NCI-H774 (cell line): ENCODE data around the gene CXCL17.
"Not testable (repeated sequence)": the region's sequence is repeated elsewhere in the genome, so short reads cannot be mapped to it uniquely, and the experiment has no call there.

Source experiments
- DNase-seq: peaks from one replicate; lab custom pipeline; 2025; lab: John Stamatoyannopoulos, UW

The CXCL17 gene, protein sequence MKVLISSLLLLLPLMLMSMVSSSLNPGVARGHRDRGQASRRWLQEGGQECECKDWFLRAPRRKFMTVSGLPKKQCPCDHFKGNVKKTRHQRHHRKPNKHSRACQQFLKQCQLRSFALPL

DNA sequence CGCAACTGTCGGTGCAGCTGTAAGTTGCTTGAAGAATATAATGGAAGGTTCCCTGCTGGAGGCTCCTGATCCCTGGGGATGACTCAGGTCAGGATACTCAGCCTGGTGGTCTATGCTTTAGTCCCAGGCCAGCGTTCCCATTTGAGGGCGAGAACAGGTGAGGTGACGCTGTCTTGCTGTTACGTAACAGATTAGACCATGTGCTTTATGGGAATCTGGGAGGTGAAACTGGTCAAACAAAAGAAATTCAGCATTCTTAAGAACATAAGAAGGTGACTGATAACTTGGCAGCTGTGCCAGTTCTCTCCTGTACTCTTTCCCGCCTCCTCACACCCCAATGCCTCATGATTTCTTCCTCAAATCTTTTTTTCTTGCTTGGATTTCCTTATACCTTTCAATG, at the start of gene CXCL17:
TSS of gene CXCL17 (minus strand) at position 114 of the 400 bp plus-strand sequence. CDS start 114 bp downstream, outside the sequence.
- DNase-seq, result no peak

GRCh38 chr19:42488783-42489521, 46.2 kb upstream of the CXCL17 start:
- DNase-seq, result no peak

DNA sequence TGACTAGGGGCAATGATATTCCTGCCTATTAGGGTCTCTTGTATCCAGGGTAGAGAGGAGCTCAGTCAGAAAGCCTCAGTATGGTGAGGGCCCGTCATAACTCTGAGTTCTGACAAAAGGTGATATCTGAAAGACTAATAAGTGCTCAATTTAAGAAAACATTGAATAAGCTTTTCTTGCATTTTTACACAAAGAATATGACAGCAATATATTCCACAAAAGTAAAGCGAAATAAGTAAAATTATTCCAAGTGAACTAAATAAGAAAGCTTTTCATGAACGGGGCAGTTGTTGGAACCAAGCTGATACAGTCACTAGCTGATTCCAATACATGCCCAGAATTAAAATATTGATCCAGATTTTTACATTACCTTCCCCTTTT, 45.0 kb upstream of the CXCL17 start:
- no peak for DNase-seq

DNA sequence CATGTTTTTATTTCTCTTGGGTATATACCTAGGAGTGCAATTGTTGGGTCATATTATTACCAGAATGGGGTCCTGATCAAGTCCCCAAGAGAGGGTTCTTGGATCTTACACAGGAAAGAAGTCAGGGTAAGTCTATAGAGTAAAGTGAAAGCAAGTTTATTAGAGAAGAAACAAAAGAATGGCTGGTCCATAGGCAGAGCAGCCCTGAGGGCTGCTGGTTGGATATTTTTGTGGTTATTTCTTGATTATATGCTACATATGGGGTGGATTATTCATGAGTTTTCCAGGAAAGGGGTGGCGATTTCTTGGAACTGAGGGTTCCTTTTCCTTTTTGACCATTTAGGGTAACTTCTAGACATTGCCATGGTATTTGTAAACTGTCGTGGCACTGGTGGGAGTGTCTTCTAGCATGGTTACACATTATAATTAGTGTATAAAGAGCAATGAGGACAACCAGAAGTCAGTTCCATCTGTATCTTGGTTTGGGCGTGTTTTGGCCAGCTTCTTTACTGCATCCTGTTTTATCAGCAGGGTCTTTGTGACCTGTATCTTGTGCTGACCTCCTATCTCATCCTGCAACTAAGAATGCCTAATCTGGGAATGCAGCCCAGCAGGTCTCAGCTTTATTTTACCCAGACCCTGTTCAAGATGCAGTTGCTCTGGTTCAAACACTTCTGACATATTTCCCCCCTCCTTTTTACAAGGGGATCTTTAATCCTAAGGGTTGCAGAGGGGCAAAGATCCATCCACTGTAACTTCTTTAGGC, 44.5 kb upstream of the CXCL17 start:
- no peak for DNase-seq

DNA sequence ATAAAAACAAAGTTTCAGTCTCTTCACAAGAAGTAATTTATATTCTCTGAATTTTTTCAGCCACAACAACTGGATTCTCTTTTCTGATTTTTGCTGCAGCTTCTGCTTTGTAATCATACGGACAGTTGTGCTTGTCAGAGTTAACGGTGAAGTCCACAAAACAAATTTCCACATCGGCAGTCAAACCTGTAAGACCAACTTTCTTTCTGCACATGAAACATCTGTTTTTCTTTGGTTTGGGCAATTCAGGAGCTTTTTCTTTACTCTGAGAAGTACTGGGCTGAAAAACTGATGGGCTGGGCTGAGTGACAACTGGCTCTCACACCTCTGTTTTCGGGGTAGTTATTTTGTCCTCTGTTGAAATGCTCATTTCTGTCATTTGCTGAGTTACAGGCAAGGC, 42.3 kb upstream of the CXCL17 start:
- not testable (repeated sequence) for DNase-seq

- no peak for DNase-seq
Observed at GRCh38 chr19:42480335-42481095, 37.8 kb upstream of the CXCL17 start.

DNA sequence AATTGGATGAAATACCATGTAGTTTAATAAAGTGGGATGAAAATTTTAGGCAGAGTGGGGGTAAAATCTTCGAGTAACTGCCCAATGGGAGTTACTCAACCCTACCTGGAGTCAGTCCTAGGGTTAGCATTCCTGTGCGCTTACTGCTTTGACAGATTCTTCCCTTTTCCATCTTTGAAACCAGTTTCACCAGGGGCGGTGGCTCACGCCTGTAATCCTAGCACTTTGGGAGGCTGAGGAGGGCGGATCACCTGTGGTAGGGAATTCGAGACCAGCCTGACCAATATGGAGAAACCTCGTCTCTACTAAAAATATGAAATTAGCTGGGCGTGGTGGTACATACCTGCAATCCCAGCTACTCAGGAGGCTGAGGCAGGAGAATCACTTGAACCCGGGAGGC, 37.0 kb upstream of the CXCL17 start:
- no peak for DNase-seq

DNA sequence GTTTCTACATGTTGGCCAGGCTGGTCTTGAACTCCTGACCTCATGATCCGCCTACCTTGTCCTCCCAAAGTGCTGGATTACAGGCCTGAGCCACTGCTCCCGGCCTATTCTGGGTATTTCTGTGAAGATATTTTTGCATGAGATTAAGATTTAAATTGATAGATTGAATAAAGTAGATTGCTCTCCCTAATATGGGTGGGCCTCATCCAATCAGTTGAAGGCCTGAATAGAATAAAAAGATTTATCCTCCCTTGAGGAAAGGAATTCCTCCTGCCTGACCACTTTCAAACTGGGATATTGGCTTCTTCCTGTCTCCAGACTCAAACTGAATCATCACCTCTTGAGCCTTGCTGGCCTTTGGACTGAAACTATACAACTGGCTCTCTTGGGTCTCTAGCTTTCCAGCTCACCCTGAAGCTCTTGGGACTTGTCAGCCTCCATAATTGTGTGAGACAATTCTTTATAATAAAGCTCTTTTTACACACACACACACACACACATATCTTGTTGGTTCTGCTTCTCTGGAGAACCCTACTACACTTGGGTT, 36.1 kb upstream of the CXCL17 start:
- no peak for DNase-seq

DNA sequence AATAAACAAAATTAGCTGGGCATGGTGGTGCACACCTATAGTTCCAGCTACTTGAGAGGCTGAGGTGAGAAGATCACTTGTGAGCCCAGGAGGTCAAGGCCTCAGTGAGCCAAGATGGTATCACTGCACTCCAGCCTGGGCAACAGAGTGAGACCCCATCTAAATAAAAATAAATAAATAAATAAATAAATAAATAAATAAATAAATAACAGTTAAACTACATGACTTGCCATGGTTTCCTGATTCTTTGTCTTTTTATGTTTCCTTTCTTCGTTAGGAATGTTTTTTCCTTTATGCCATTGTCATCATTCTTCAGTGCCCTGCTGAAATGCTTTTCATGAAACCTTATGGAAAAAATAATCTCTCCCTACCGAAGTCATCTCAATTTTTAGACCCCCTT, 35.2 kb upstream of the CXCL17 start:
- no peak for DNase-seq

GRCh38 chr19:42477117-42477516, 34.4 kb upstream of the CXCL17 start:
- no peak for DNase-seq

- DNase-seq, result no peak
Observed at GRCh38 chr19:42475366-42475765, 32.6 kb upstream of the CXCL17 start.

- DNase-seq, result no peak
Observed at GRCh38 chr19:42474743-42475142, 32.0 kb upstream of the CXCL17 start.

DNA sequence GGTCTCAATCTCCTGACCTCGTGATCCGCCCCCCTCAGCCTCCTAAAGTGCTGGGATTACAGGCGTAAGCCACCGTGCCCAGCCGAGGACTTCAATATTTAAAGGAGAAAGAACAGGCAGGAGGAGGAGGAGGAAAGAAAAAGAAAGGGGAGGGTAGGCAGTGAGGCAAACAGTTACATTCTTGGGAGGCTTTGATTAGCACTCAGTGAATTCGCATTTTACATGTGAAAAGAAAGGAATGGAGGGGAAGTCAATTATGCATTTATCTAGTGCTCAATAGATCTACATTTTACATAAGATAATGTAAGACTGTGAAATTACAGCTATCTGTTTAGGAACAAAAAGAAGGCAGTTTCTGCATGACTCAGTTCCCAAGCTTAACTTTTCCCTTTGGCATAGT, 30.9 kb upstream of the CXCL17 start:
- no peak for DNase-seq

- no peak for DNase-seq
Observed at GRCh38 chr19:42472402-42473147, 29.8 kb upstream of the CXCL17 start.

DNA sequence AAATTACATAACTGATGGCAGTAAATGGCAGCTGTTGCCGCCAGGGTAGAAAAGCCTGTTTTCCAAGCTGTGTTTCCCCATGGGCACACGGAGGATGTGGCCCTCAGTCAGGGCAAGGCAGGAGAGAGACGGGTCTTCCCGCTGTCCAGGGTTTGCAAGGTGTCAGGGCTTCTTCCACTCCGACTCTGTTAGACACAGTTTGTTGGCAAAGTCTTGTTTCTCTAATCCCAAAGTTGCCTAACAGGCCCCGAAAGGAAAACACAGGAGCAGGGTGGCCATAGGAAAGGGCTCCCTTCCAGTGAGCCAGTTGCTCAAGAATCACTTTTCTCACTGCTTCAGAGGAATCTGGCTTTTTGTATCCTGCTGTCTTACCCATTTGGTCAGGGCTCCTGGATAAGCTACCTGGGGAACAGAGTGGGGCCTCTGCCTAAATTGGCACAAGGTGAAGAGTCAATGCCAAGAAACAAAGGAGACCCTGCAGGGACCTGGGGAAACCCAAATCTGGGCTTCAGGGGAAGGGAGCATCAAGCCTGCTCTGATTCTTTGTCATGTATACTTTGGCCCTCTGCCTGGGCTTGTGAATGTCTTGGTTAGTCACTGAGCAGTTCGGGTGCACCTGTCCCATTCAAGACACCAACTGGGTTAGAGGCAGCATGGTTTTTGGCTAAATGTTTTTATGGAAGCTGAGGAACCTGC, 29.0 kb upstream of the CXCL17 start:
- no peak for DNase-seq

DNA sequence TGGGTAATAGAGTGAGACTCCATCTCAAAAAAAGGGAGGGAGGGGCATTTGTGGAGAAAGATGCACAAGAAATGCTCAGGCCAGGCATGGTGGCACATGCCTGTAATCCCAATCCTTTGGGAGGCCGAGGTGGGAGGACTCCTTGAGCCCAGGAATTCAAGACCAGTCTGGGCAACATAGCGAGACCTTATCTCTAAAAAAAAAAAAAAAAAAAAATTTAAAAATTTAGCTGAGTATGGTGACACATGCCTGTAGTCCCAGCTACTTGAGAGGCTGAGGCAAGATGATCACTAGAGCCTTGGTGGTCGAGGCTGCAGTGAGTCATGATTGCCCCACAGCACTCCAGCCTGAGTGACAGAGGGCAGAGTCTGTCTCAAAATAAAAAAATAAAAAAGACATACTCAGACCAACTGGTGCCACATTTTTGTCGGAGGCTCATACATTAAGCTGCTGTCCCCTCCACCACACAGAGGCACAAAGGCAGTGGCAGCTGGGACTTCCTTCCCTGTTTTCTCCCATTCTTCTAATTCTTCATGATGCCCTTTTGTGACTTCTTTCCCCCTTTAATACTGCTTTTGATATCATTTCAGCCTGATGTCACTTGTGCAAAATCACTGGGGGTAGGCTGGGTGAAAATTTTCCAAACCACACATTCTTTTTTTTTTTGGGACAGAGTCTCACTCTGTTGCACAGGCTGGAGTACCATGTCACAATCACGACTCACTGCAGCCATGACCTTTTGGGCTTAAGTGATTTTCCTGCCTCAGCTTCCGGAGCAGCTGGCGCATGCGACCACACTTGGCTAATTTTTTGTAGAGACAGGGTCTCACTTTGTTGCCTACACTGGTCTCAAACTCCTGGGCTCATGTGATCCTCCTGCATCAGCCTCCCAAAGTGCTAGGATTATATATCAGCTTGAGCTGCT, 26.8 kb upstream of the CXCL17 start:
- DNase-seq, result no peak

DNA sequence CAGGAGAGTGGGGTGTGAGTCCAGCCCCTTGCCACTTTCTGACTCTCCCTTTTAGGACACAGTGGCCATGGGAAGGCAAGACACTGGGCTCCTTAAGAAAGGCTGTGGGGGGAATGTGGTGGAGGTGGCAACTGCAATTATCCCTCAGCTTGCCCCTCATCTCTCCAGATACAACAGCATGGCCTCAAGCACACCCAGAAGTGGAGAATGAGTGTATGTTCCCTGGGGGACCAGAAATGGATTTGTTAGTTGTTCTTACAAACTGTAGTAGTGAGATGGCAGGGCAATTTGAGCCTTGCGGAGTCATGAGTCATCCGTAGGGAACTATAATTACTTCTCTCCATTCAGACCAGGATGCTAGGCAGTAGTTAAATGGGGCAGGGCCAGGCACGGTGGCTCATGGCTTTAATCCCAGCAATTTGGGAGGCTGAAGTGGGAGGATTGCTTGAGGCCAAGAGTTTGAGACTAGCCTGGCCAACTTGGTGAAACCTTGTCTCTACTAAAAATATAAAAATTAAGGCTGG, 25.6 kb upstream of the CXCL17 start:
- DNase-seq, result no peak

- no peak for DNase-seq
Observed at GRCh38 chr19:42467183-42467760, 24.5 kb upstream of the CXCL17 start.

DNA sequence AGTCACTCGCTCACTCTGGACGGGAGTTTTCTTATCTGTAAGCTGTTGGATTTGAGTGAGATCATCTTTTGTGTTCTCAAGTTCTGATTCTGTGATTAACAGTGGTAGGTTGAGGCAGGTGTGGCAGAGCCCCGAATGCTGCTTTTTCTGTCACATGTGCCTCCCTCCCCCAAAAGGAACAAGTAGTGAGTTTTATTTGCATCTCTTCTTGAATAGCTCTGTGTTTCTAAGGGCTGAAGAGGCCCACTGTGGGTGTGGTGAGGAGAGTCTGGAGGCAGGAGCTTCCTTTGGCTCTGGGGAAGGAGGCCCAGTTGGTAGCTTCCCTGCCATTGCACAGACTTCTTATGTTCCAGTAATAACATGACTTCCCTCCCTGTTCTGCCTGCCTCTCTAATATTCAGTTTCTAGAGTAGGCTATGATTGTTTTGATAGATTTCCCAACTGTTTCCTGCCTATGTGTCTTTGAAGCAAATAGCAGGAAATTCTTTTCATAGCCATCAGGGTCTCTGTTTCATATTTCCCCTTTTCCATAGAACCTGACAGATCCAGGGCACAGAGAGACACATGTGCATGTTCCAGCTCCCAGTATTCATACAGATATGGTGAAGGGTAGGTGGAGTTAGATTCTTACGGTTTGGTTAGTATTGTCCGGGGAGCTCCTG, 23.9 kb upstream of the CXCL17 start:
- DNase-seq, result no peak
